ENCODE data around the gene ARL6IP4.
A peak's percentile ranks its signal among the peaks of the same experiment; 100 is the strongest.

ARL6IP4 gene

DNA sequence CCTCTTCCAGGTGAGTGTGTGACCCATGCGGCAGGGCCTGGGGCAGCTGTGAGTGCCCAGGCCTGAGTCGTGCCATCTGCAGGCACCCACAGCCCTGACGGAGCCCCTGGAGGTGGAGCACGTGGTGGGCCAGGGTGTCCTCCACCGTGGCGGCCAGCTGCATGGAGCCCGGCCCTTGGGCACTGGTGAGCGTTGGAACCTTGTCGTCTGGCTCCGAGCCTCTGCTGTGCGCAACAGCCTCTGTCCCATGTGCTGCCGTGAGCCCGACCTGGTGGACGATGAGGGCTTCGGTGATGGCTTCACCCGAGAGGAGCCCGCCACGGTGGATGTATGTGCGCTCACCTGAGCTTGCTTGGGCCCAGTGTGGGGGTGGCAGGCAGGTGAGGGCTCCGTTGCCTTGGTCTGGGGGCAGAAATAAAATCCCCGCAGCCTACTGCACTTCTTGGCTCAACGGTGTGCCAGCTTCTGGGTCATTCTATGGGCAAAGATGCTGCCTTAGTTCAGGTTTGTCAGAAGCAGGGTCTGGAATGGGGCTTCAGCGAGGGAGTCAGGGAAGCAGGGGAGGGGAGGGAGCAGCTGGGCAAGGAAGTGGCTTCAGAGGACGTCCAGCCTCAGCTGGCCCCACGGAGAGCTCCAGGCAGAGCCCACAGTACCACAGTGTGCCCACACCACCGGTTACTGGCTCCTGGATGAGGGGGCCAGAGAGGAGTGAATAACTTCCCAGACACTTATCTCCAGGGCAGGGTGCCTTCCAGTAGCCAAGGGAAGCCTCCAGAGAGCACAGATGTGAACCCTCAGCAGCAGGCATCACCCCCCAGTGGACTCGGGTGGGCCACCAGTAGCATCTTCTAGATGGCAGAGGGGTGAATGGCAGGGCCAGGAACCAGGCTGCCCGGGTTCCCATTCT is 1.2 kb upstream of the ARL6IP4 start:
- no peak for DNase-seq

DNA sequence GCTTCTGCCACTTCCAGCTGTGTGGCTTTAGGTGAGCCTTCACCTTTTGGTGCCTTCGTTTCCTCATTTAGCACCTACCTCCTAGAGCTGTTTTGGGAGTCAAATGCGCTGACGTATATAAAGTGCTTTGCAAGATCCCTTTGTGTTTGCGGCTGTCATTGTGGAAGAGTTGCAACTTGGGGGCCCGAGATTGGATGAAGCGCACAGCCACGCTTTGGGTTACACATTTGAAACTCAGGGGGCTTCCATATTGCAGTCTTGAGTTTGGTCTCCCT is 636 bp upstream of the ARL6IP4 start:
- DNase-seq, result no peak

DNA sequence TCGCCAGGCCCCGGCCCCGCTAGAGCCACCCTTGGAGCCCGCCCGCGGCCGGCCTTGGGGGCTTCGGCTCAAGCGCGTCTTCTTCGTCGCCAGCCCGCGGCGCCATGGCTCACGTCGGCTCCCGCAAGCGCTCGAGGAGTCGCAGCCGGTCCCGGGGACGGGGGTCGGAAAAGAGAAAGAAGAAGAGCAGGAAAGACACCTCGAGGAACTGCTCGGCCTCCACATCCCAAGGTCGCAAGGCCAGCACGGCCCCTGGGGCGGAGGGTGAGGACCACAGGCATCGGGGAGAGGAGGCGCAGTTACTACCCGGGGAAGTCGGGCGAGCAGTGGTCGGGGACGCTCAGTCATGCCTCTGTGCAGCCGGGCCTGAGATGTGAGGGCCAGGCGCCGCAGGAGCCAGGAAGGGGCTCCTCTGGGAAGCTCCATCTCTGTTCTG is 573 bp downstream of the ARL6IP4 start:
- DNase-seq, result peak; percentile 43

DNA sequence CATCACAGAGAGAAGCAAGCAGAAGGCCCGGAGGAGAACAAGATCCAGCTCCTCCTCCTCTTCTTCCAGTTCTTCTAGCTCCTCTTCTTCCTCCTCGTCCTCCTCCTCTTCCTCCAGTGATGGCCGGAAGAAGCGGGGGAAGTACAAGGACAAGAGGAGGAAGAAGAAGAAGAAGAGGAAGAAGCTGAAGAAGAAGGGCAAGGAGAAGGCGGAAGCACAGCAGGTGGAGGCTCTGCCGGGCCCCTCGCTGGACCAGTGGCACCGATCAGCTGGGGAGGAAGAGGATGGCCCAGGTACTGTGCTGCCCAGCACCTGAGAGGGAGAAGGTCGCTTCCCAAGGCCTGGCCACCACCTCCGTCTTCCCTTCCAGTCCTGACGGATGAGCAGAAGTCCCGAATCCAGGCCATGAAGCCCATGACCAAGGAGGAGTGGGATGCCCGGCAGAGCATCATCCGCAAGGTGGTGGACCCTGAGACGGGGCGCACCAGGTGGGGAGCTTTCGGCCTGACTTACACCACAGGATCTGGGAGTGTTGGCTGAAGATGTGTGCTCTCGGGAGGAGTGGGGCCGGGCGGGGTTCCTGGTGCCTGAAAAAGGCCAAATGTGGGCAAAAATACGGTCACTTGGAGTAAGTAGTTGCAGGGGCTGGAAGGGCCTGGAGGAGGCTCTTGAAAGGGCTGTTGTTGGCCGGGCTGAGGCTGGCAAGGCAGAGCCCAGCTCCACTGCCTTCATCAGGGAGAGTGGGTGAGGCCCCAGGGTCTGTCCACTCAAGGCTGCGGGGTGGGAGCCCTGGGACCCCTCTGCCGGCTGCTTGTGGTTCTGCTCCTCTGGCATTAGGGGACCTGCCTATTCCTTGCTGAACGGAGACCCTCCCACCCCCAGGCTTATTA is 1.4 kb downstream of the ARL6IP4 start:
- DNase-seq, result no peak

DNA sequence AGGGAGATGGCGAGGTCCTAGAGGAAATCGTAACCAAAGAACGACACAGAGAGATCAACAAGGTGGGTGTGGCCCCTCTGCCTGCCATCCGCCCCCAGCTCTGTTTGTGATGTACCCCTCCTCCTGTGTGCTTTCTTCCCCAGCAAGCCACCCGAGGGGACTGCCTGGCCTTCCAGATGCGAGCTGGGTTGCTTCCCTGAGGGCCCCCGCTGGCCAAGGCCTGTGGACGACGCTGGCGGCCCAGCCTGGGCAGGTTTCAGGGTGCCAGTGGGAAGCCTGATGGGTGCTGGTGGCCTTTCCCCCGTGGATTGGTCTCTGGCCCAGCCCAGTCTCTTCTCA is 2.0 kb downstream of the ARL6IP4 start:
- no peak for DNase-seq

DNA sequence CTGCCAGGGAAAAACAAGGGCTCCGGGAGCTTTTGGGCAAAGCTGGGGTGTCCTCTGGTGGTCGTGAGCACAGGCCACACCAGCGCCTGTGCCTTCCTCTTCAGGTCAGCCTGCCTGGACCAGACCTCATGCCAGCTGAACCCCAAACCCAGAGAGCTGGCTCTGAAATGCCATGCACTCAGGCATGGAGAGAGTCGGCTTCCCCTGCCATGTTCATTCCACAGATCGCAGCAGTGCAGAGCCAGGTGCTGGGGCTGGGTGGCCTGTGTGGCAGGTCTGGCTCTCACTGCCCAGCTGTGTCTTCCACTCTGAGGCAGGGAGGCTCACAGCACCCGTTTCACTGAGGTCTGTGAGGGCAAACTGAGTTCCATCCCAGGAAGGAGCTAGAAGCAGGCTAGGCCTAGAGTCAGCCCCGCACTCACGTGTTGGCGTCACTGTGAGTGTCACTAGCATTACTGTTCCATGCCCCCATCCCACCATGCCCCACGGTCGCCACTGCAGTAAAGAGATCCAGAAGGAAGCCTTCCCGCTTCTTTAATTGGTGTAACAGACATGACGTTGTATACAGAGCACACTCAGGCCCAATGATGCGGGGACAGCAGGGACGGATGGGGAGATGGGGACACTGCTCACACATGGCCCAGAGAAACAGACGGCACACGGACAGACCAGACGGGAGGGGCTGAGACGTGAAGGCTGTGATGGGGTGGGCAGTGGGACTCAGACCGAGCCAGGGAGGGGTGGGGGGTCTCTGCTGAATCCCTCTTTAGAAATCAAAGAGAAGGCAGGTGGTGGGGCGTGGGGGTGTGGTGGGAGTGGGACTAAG is 2.7 kb downstream of the ARL6IP4 start:
- DNase-seq, result no peak

DNA sequence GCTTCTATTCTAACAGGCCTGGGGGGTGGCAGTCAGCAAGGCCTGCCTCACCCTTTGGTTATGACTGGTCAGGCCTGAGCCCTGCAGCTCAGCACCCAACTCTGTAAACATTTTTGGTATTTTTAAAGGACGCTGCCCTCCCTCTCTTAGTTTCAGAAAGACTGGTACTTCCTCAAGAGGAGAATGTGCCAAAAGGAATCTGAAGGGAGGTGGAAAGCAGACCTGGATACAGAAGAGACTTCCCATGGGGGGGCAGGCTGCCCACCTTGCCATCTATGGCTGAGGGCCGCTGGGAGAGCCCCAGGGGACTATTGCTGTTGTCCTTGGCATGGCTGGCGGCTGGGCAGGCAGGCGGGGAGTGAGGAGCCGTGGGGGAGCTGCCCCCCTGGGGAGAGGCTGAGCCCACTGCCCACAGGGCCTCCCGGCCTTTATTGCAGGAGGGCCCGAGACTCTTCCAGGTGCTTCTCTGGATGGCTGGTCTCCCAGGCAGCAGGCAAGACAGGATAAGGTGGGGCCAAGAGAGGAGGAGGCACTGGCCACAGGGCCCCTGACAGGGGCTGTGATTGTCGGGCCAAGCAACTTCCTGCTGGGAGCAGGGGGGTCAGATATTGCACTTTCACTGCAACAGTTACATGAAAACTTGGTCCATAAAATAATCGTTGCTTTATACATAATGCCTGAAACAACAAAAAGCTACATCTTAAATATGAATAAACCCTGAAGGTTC is 3.5 kb downstream of the ARL6IP4 start:
- no peak for DNase-seq

DNA sequence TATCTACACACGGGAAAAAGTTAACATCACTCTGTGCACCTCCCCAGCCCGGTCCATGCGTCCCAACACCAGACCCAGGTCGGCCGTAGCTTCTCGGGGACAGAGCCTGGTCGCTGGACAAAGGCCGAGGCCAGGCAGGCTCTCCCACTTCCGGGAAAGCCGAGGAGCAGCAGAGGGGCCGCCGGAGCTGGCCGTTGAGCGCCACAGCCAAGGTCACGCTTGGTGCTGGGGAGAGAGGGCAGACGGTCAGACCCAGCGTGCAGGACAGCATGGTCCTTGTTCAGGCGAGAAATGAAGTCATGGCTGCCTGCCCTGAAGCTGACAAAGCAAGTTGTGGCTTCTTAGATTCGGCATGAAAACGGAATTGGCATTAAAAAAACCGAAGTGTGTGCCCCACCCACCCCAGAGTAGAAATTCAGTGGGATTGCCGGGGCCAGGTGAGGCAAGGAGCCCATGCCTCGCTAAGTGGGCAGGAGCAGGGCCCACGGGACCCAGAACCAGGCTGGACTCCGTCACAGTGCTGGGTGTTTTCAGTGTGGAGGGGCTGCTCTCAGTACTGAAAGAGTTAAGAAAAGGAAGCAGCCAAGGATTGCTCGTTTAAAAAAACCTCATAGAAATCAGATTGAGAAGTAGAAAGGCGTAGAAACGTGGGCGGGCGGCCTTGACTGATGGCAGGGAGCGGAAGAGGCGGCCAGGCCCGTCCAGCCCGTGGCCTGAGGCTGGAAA is 4.3 kb downstream of the ARL6IP4 start:
- DNase-seq, result no peak

DNA sequence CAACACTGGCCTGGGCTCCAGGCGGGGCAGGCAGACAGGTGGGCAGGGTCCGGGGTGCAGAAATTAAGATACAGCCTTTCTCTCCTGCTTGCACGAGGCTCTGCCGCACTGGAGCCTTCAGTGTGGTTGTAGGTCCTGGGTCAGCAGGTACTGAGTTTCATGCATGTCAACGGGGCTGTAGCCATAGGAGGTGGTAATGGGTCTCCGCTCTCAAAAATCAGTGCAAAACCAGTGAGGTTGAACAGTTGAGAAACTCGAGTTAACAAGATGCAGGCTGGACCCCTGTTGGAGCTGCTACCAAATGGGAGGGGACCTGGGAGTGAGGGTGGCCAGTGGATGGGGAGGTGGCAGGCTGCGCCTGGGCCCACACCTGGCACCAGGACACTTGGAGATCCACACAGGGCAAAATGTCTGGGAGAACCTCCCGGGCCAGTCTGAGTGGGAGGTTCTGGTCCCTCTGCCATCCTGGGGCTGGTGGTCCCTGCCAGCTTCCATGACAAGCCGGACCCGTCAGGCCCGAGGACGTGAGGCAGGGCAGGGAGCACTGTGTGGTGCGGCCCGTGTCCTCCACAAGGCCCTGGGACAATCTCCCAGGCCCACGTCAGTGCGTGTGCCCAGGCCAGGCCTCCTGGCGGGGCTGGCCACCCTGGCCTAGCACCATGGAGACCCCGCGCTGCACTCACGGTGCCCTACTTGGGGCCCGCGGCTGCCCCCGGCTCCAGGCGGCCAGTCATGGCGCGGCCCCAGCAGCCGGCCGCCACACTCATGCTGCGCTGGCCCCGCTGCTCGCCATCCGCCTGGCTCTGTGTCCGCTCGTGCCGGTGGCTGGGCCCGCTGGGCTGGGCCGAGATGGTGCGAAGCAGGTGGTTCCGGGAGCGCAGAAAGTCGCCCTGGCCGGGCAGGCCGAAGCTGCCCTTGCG is 5.1 kb downstream of the ARL6IP4 start:
- no peak for DNase-seq

DNA sequence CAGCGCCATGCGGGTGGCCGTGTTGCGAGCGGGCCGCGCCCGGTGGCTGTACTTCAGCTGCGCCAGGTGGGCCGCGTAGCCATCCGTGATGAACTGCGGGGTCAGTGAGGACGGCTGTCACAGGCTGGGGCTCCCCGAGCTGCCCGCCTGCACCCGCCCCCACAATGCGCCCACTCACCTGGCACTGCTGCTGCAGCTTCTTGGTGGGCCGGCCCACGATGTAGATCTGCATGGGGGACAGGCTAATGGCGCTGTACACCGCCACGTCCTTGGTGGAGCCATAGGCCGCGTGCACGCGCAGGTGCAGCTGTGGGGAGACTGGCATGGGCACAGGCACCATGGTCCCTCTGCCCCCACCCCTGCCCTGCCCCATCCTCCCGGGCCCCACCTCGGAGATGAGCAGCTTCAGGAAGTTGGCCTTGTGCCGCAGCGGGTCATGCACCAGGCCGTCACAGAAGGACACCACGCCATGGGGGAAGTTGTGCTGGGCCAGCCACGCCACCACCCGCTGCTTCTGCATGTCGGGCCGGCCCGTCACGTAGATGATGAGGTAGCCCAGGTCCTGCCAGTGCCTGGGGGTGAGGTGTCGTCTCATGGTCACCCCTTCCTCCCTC is 5.9 kb downstream of the ARL6IP4 start:
- no peak for DNase-seq

DNA sequence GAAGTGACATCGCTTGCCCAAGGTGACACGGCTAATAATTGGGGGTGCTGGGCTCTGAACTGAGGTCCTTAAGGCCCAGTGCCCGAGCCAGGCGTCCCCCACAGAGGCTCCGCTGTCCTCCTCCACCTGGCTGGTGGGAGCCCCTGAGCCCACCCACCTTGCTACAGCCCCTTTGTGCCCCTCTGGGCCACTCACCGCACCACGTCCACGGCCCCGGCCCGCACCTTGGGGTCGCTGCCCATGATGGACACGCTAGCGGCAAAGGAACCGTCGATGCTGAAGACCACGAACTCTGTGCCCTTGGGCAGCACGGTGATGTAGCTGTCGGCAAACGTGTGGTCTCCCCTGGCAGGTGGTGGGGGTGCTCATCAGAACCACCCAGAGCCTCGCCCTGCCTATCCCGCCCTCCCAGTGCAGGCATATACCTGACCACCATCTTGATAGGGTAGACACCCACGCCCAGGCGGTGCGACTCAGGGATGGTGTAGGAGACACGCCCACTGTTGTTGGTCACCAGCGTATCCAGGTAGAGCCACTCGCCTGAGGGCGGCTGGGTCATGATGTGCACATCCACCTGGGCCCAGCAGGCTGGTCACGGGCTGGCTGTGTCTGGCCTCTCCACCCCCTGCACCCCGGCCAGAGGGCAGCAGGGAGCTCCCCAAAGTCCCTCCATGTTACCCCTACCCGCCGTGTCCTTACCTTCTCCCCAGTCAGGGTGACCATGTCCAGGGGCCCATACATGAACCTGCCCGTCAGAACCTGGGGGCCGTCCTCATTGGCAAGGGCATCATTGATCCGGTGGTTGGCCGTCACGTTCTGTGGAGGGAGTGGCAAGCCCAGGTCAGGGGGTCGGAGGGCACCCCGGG is 6.8 kb downstream of the ARL6IP4 start:
- DNase-seq, result no peak

DNA sequence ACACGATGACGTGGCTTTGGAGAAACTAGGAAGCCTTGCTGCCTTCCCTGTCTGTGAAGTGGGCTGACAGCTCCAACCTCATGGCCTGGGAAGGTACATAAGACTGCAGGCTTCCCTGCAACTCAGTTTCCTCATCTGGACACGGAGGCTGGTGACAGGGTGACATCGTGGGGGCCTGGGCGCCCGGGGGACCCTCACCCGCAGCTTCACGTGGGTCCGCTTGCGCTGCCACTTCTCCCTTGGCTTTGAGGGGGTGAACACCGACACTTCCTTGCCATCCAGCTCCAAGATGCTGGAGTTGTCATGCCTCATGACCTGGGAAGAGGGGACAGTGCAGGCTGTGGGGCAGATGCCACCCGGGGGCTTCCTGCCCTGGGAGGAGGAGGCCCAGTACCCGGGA is 7.6 kb downstream of the ARL6IP4 start:
- no peak for DNase-seq

DNA sequence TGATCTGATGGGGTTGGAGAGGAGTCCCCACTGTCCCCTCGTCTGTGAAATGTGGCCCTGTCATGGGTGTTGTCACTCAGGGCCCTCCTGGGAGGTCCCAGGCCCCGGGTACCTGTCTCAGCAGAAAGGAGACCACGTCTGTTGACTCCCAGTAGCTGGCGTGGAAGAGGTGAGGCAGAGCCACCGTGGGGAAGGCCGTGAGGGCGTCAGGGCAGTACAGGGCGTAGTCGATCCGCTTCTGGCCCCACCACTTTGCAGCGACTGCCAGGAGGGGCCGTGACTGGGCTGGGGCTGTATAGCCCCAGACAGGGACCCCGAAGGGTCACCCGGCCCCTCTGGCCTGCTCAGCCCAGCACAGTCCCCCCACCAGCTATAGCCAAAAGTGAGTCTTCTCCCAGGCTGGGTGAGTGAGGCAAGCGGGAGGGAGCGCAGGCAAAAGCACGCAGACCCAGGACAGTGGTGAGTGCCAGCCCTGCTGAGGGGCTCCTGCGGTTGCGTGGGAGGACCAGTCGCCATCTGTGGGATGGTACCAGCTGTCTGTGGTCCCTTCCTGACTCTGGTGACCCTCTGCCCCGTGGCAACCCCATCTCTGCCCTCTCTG is 8.2 kb downstream of the ARL6IP4 start:
- no peak for DNase-seq

DNA sequence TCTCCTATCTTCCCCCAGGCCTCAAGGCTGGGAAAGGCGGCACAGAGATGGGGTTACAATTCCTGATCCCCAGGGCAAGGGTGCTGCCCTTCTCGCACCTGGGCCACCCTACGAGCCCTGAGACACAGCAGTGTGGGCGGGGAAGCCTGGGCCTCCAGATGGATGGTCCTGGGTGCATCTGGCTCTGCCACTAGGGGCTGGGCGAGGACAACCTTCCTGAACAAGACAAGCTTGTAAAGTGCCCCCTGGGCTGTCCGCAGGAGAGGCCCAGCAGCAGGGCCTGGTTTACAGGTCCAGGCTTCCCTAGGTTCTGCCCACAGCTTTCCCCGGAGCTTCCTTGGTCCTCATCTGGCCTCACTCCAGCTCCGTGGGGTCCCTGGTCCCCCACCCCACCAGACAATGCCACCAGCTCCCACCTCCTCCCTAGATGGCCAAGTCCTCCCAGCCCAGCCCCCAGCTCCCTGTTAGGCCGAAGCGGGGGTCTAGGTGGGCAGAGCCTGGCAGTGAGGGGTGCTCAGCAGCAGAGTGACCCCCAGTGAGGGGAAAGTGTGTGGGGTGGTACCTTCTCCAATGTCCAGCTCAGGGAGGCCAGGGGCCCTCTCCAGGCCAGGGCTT is 8.9 kb downstream of the ARL6IP4 start:
- DNase-seq, result no peak

DNA sequence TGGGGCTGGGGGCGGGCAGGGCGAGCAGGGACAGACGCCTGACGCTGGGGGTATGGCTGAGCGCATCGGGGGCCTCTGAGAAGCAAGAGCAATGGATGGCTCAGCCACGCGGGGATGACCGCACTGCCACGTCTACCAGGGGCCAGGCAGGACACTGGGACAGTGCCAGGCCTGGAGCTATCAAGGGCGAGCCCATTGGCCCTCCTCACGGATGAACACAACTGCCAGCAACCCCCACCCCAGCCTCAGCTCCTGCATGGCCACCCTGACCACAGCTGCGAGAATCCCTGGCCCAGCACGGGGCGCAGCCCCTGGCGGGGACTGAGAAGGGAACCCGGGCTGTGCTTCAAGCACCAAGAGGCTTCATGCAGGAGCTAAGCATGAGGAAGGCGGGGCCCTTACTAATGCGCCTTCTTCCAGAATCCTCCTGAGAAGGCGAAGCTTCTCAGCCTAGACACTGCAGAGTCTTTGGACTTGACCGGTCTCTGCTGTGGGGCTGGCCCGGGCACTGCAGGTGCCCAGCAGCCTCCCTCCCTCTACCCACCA is 9.5 kb downstream of the ARL6IP4 start:
- DNase-seq, result no peak

DNA sequence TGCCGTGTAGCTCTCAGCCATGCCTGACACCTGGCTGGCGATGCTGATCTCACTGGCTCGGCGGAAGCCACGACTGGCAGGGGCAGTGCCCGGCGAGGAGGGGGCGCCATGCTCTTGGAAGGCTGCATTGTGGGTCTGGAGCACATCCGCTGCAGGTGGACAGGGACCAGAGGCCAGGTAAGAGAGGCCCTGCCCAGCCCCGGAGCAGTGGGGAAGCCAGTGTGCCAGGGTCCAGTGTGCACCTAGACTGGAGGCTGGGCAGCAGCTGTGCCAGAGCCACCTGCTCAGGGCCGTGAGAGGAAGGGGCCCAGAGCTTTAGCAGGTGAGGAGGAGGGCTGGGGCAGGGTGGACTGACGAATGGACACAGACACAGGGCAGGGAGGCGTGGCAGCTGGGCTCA is 10.1 kb downstream of the ARL6IP4 start:
- no peak for DNase-seq

DNA sequence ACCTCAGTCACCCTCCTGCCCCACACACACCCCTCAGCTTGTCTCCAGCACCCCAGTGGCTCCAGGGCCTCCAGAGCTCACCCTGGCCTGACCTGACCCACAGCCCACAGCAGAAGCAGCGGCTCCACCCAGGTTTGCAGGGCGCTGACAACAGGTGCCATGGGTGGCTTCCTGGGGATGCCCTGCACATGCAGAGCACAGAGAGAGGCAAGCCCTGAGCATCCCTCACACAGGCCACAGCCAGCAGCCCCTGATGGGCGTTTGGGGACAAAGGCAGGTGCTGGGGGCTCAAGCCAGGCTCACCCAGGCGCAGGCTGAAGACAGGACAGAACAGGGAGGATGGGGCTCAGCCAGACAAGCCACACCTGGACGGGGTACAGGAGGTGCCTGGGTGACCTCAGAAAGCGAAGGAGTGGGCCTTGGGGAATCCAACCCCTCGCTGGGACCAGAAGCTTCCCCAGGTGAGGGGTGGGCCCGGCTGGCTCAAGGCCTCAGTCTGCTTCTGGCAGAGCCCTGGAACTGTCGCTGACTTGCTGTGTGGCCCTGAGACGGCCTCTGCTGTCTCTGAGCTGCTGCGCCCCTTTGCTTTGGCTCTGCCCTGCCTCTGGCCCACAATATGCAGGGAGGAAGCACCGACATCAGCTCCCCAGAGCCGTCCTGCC is 10.6 kb downstream of the ARL6IP4 start:
- DNase-seq, result no peak

Data from stimulated activated CD8-positive, alpha-beta memory T cell treated with anti-CD3 and anti-CD28 coated beads, Interleukin-4, amount 100 ng/mL, for 48 hours (primary cell).